Stimulated activated CD4-positive, alpha-beta T cell treated with anti-CD3 and anti-CD28 coated beads, Interleukin-4, amount 100 ng/mL, for 1 hour (primary cell): Measurements from ENCODE around the gene DMKN.
"Not testable (repeated sequence)": the region's sequence is repeated elsewhere in the genome, so short reads cannot be mapped to it uniquely, and the experiment has no call there.

Experiments used
- DNase-seq: peaks from one replicate; pipeline ENCODE4 v3.0.0-alpha.2; 2020

DMKN gene

DNA sequence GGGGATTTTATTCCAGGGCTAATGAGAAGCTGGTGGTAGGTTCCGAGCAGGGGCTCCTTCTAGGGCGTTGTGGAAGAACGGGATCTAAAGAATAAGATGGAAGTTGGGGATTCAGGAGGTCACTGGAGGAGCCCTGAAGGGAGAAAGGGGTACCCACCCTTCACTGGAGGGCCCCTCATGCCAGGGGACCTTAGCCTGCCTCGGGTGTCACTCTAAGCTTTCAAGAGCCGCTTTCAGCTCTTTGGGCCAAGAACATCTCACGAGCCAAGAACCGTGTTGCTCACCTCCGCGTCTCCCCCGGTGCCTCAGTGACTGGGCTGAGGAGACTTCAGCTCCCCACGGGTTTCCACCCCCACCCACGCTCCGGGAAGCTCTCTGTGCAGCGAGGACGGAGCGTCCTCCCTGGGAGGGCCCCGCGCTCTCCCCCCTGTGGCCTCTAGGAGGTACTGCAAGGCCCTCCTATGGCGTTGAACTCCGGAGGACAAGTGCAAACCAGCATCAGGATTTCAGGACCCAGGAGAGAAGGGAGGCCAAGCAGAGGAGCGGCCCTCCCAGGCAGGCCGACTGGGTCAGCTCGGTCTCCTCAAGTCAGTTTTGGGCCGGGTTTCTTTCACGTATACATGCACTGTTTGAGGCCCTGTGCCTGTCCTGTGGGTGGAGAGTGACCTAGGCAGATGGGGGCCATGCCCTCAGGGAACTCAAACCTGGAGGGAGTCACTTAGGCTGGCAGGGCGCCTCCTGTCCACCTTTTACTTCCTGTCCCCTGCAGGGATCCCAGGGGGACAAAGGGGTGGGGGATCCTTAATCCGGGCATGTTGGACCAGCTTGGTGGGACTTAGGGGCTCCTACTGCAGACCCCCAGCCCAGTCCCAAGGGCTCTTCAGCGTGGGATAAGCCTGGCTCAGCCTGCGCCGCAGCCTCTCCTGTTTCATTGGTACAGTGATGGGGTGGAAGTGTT is 18.1 kb downstream of the DMKN start:
- peak; percentile 82 for DNase-seq

DNA sequence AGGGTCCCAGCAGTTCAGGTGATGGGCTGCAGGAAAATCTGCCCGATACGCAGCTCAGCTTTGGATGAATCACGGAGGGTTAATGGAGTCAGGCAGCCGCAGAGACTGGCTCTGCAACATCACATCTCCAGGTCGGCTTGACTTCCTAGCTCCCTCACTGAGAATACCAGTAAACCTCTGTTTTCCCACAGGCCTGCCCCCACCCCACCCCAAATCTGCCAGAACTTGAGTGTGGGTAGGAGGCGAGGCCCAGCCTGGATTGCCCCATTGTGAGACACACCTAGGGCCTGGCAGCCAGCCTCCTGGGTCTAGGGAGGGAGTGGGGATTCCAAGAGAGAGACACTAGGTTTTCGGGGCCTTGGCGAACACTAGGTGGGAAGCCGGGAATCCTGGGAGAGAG is 19.5 kb downstream of the DMKN start:
- DNase-seq: no peak

DNA sequence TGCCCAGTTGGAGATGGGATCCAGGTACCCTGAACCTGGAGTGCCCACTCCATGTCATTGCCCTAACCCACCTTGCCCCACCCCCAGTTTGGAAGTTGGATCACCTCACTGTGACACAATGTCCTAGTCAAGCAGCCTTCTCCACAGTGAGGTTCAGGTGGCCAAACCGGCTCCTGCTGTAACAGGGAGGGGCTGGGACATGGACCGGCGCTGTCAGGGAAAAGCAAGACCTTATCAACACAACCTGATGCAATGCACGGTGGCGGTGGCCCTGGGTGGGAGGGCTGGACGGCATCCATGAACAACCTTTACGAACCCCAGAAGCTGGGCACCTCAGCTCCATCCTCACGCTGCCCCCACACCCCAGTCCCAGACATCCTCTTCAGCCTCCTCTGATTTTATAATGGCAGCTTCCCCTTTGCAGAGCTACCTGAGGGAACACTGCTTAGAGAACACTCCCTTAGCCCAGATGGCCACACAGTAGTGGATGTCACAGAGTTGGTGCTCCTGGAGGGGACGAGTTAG is 21.6 kb downstream of the DMKN start:
- no peak for DNase-seq

DNA sequence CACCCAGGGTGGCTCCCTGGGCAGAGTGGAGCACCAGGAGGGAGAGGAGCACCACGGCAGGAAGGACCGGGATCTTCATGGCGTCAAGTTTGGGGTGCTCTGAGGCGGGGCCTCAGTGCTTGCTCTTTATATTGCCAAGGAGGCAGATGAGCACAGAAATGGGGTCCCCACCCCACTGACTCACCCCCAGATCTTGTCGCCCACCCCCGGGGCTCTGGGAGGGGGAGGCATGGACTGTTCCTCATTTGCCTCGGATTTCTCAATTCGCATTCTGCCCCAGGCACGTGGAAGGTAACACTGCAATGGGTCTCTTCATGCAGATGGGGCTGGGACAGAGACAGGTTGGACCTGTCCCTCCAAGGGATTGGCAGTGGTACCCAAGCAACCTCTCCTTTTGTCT is 23.1 kb downstream of the DMKN start, which contains the start of gene KRTDAP:
TSS of gene KRTDAP (minus strand) at position 101 of the 400 bp plus-strand sequence. CDS start at position 79, 22 bp downstream.
- no peak for DNase-seq

DNA sequence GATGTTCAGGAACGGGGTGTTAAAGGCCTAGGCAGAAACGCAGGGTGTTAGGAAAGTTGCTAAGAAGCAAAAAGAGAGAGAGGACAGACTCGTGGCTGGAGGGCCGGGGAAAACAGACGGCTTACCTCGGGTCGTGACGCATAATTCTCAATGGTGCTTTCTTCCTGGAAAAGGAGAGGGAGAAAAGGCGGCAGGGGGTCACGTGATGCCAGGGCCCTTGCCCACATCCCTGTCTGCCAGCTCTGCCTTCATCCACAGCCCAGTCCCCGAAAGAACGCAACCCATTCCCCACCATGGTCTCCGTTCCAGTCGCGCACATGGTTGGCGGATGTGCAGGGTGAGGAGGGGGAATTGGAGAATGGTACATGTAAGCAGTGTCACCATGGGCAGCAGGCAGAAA is 24.8 kb downstream of the DMKN start:
- DNase-seq: no peak

DNA sequence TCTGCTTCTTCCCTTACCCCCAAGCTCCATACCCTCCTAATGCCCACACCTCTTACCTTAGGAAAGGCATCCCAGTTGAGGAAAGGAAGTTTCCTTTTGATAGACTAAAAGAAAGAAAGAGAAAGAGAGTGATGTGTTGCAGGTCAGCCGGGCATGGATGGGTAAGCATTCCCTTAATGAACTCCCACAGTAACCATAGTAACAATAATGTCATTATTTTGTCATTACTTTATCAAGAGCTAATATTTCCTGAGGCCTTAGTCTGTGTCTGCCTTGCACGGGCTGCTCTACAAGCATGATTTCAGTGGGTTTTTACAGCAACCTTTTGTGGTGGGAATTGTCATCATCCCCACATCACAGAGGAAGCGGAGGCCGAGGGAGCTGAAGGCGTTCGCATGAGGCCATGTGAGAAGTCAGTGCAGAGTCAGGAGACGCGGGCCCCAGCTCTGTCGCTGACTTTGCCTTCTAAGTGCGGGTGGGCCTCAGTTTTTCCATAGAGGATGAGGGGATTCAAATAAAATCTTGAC is 25.7 kb downstream of the DMKN start:
- no peak for DNase-seq

DNA sequence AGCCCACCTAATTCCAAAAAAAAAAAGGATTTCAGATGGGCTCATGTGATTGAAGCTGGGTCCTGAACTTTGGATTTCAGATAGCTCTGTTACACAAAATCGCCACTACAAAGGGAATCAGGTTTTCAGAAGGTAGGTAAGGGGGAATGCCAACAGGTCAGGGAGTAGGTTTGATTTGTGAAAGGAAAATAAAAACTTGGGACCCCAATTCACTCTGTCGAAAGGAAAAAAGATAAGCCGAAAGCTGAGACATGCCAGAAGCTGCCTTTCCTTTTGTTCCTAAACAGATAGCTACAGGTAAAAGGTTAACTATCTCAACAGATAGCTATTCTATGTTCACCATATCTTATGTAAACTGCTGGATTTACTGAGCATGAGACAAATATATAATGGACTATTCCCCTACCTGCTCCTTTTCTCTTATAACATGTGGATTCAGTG is 27.2 kb downstream of the DMKN start:
- DNase-seq: no peak

DNA sequence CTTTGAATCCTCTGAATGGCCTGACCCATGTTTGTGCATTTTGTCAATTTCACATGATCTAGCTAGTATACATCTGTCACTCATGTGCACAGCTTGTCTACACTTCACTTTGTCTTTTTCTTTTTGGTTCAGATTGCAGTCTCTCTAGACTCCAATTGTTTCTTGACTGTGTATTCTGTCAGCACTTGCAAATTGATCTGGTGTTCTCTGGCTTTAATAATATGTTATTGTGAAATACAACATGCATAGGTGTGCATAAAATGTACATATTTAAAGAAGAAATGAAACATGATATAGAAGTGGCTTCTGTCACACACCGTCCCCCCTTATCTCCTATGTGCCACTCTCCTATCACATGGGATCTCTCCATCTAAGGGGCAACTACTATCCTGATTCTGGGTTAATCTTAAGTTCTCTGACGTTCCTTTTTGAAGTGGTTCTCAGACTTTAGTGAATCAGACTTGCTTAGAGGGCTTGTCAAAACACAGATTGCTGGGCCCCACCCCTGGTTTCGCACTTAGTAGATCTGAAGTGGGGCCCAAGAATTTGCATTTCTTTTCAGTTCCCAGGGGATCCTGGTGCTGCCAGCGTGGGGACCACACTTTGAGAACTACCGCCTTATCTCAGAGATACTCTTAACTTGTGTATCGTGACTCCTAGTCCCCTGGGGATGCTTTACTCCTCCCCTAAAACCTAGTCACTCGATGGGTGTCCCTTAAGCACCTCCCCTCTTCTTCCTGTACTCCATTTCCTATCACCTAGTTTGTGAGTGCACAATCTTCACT is 29.0 kb downstream of the DMKN start:
- no peak for DNase-seq

DNA sequence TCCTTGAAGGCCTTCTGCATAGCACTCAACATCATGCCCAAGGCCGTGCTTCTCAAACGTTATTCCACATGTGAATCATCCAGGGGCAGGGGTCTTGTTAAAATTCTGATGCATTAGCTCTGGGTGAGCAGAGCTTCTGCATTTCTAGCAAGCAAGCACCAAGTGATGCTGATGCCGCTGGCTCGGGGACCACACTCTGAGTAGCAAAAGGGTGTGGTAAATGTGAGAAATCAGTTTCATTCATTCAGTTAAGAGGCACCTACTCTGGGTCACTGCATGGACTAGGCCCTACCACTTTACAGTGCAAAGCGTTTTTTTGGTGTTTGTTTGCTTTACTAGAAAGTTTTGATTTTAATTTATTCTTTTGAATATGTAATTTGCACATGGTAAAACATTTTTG is 30.4 kb downstream of the DMKN start:
- DNase-seq: no peak

DNA sequence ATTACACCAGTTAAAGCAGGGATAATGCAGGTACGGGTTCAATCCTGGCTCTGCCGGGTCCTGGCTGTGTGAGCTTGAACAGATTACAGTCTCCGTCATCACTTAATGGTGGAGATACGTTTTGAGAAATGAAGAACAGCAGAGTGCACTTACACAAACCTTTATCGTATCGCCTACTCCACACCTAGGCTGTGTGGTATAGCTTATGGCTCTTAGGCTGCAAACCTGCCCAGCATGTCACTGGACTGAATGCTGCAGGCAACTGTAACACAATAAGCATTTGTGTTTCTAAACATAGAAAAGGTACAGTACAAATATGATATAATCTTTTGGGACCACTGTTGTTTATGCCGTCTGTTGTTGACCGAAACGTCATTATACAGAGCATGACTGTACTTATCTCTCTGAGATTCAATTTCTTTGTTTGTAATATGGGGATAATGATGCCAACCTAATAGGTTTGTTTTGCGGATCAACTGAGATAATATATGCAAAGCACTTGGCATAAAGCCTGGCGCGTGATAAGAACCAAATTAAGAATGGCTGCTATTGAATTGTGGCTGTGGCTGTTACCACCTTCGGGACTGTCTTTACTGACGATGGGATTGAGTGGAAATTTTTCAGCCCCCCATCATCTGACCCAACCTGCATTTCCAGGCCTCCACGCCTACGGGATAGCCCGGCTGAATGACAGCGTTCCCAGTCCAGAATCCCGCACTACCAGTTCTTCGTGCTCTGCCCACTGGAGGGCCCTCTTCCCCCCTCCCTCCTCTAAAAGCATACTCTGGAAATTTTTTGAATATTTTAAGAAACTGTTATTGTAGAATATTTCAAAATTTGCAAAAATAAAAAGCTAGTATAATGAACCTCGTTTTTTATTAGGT is 34.4 kb downstream of the DMKN start:
- DNase-seq: no peak

DNA sequence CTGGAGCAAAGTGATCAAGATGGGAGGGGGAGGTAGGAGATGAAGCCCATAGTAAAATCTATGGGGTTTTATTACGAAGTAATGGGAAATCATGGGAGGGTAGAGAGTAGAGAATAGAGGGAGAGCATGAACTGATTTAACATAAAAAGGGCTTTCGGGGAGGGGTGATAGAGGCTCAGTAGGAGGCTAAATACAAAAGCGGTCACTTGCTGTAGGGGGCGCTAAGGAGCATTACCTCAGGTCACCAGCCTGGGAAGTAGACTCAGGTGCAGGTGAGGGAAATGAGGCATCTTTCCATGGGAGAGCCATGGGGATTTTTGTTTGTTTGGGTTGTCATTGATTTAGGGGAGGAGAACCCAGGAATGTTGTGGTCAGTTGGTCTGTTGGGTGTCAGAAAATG is 37.3 kb downstream of the DMKN start:
- no peak for DNase-seq

DNA sequence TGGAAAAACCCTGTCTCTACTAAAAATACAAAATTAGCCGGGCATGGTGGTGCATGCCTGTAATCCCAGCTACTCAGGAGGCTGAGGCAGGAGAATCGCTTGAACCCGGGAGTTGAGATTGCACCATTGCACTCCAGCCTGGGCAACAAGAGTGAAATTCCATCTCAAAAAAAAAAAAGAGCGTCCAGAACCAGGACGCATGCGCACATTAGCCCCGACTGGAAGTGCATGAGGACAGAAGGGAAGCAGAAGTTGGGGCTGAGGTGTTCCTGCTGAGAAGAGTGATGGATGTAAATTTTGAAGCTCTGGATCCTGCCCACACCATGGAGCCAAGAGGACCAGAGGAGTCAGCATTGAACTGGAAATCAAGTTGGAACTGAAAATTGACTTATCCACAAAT is 38.9 kb downstream of the DMKN start:
- not testable (repeated sequence) for DNase-seq

DNA sequence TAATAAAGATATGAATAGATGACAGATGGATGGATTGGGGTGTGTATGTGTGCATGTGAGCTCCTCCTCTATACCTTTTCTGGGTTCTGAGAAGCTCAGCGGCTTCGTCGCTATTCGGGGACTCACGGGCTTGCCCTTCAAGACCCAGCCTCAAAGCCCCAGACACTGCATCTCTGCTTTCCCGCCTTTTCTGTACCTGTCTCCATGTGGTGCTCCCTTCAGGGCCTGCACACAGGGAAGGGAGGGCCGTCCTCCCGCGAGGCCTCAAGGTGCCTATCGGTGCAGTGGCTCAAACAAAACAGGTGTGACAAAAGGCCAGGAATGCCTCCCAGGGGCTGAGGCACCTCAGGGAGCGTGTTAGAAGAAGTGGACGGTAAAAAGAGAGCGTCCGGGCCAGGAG is 39.3 kb downstream of the DMKN start:
- DNase-seq: no peak

DNA sequence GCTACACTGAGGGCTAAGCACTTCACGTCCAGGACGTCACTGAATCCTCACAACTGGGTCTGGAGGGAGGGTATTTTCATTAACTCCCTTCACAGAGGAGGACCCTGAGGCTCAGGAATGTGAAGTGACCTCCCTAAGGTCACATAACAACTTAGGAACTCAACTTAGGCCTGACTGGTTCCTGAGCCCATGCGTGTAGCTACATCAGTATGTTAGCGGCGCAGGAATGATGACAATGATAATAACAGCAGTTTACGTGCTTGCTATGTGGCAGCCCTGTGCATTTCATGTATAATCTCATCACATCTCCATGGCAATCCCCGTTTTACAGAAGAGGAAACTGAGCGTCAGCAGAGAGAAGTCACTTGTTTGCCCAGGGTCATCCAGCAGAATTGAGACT is 41.5 kb downstream of the DMKN start:
- DNase-seq: no peak

DNA sequence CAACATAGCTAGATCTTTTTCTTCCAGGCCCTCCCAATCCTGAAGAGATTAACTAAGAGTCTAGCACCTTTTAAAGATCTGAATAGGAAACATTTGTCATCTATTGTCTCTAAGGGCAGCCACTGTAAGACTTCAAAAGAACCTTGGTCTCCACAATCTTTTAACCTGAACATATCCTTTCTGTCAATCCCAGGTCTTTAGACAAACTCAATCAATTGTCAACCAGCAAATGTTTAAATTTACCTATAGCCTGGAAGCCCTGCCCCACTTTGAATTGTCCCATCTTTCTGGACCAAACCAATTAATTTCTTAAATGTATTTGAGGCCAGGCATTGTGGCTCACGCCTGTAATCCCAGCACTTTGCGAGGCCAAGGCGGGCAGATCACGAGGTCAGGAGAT is 42.4 kb downstream of the DMKN start:
- DNase-seq: not testable (repeated sequence)

DNA sequence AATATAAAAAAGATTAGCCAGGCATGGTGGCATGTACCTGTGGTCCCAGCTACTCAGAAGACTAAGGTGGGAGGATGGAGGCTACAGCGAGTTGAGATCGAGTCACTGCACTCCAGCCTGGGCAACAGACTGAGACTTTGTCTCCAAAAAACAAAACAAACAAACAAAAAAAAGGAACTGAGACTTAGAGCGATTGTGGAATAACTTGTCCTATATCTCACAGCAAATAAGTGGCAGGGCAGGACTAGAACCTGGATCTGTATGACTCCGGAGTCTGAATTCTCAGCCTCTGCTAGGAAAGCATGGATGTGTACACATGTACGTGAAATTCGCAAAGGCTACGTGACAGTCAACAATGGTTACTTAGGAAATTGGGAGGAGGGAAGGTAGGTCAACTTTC is 43.3 kb downstream of the DMKN start:
- DNase-seq: no peak

DNA sequence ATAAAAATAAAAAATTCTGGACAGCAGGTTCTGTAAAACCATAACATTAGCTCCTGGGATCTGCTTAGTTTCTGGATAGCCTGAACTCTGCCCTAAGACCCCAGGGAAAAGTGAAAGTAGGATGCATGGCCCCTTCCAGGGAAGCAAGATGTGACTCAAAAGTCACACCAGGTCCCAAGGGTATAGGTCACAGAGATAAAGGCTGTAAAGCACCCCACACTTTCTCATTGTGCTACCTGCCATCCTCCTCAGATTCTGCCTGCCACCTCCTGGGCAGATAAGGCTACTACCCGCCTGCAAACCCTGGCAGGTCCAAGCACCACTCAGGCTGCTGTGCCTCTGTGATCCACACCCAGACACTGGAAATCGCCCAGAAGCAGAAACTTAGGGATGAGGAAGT is 44.8 kb downstream of the DMKN start:
- DNase-seq: peak; percentile 56

DNA sequence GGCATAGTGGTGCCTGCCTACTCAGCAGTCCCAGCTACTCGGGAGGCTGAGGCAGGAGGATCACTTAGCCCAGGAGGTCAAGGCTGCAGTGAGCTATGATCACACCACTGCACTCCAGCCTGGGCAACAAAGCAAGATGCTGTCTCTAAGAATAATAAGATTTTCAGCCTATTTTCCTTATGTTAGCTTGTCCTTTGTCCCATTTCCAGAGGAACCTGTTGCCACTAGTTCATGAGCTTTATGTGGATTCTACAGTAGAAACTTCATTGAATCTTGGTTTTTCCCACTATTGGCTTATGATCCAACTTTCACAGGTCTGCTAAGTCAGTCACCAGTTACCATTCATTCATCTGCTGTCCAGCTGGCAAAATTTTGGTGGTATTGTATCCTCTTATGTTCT is 47.2 kb downstream of the DMKN start:
- DNase-seq: no peak

DNA sequence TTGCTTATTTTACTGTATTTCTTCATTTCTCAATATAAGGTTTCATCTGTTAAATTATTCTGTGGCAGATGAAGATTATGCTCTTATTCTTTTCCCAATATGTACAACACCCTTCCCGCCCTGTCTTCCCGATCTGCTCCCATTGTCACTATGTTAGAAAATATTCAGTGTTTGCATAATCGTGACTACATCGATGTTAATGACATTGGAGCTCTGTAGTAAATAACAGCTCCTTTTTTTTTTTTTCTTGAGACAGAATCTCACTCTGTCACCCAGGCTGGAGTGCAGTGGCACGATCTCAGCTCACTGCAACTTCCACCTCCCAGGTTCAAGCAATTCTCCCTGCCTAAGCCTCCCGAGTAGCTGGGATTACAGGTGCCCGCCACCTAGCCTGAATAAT is 50.5 kb downstream of the DMKN start:
- DNase-seq: not testable (repeated sequence)

DNA sequence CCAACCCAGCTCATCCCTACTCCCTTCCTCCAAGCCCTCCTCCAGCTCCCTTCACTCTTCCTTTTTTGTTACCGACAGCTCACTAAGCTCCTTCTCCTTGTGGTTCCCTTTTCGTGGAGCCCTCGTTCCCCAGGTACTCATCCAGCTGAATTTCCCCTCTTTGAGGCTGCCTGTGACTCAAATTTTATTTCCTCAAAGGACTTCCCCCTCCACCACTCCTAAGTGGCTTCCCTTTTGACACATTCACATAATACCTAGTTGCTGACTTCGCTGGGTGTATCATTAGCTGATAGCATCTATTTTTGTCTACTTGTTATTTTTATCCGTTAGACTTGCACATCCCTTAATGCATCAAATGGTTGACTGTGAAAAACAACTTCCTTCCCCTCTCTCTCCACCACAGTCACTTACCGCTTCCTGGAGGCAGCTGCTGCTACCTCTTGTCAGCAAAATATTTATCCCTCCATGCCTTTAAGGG is 50.9 kb downstream of the DMKN start:
- DNase-seq: no peak

DNA sequence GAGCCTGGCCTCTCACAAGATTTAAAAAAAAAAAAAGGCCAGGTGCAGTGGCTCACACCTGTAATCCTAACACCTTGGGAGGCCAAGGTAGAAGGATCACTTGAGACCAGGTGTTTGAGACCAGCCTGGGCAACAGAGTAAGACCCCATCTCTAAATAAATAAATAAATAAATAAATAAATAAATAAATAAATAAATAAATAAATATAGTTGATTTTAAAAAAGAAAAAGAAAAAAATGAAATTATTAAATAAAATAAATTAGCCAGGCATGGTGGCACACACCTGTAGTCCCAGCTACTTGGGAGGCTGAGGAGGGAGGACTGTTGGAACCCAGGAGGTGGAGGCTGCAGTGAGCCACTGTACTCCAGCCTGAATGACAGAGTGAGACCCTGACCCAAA is 51.7 kb downstream of the DMKN start:
- not testable (repeated sequence) for DNase-seq

DNA sequence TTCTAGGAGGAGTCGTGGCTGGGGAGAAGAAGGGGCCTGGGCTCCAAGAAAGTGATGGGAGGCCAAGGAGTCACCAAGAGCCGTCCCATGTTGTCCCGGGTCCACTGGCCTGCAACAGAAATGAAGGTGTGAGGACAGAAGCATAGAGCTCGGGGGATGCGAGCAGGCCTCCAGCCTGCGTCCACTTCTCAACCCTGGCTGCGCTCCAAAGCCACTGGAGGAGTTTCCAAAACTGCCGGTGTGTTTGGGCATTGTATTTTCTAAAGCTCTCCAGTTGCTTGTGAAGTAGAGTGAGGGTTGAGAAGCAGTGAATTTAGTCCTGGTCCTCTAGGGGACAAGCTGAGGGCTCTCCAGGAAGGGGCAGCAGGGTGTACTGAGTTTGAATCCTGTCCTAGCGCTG is 52.4 kb downstream of the DMKN start:
- DNase-seq: no peak
